GM08714 (cell line): ENCODE data around the gene PRKD1.

Experiments used
- H3K4me3 ChIP-seq: fragments of 200-500 bp; sonication (Bioruptor generic); 2 replicates; pipeline ENCODE4 v1.5.1; 2014; ENCODE audit warnings: mild to moderate bottlenecking, low read length, inconsistent platforms
- ZNF274 ChIP-seq: IDR thresholded peaks from 2 replicates; pipeline ENCODE4 v1.6.1; 2012; ENCODE audit warnings: mild to moderate bottlenecking, low read depth, low read length

Gene PRKD1

DNA sequence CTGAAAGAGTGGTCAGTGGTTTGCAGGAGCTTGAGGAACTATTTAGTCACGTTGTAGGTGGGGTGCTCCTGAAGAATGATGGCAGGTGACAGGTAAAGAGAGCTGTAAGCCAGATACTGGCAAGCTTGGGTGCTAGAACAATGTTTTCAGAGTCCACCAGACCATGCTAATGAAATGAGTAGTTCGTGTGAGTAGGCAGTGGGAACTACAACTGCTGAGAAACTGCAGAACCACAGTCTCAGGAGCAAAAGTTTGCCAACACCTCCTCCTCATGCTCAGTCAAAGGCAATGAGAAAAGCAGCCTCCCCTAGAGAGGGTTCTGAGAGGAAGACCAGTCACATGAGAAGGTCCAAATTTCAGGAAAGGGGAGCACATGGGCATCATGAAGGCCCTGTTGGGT lies 91.3 kb downstream of the PRKD1 start:
- TF ChIP-seq ZNF274, result no peak
- no peak overlapping the region for H3K4me3 ChIP-seq

DNA sequence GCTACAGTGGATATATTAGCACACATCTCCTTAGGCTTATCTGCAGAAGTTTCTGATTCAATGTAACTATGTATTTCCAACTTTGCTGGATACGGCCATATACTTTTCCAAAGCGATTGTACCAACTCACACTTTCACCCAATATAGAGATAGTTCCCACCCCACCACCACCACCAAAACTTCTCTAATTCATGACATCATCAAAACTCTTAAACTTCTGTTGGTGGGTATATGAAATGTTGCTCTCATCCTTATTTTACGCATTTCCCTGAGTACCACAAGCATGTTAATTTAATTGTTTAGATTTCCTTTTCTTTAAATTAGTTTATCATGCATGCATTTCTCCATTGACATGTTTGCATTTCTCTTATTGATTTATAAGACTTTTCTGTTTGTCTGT lies 95.6 kb downstream of the PRKD1 start:
- no peak for TF ChIP-seq ZNF274
- no peak overlapping the region for H3K4me3 ChIP-seq

DNA sequence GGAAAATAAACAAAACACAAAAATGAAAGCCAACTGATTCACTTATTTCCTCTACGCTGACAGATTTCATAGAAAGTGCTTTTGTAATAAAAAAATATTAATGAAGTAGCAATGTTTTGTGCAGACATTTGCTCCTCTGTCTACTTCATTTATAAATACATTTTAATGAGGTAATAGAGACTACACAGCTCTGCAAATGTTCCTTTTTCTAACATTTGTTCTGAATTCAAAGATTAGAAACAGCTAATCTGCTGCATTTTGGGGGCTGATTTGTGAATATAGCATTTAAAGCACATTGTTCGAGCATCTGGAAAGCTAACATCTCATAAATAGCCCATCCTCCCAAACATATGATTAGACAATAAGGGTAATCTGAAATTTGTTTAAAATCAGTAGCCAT lies 97.8 kb downstream of the PRKD1 start:
- TF ChIP-seq ZNF274, result no peak
- no peak overlapping the region for H3K4me3 ChIP-seq

DNA sequence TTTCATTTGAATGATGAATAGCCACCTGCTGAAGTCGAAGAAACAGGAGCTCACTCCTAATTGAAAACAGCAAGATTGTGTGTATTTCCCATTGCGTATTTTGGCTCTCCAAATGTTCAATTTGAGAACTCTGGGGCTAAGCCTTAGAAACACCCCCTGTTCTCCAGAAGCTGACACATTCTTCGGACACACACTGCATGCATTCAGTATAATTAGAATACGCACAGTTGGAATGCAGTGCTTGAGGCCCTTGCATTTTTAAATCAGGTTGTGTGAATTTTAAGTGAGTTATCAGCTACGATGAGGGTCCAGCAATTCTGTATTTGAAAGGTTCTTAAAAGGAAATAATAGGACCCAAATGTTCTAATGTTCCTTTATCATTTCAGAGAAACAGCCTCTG lies 103.8 kb downstream of the PRKD1 start:
- no peak for TF ChIP-seq ZNF274

DNA sequence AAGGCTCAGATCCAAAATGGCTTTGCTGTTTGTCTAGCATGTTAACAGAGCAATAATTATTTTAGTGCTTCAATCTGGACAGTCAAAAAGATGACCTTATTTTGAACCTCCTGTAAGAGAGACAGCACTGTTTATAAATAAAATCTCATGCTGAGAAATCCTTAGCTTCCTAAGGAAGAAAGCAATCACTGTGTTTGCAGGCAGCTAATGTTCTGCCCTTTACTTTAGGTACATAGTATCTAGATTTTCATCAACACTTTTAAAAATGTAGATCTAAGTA lies 105.3 kb downstream of the PRKD1 start:
- H3K4me3 ChIP-seq, result no peak overlapping the region
- no peak for TF ChIP-seq ZNF274

More for the DNA sequence above, 103.8 kb downstream of the PRKD1 start:
- H3K4me3 ChIP-seq, result no peak overlapping the region

DNA sequence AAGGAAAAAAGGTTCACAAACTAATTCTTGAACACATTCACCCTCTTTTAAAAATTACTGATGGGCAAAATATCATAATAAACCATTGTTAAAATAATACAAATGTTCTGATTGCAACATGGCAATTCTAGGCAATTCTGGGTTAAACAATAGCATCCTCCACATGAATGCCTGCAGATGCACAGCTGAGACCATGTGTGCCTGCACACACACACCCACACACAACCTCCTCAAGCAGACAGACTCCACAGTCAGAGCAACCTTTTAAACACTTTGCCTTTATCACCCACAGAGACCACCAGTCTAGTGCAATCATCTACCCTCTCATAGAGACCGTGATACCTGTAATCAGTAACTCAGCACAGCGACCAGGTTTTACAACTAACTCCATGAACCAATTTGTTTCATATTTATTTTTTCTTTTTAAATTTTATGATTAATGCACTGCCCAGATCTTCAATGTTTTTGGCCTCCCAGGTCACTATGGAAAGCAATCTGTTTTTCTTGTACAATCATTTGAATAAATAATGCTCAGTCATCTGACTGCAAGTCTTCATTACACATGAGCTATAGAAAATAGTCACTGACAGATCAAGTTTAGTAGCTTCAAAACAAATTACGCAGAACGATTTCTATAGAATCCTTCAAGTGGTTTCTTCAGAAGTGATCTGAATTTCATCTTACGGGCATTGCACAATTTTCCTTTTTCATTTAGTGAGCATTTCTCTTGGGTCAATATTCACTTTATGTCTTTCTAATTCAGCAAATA lies 105.8 kb downstream of the PRKD1 start:
- H3K4me3 ChIP-seq, result no peak overlapping the region
- TF ChIP-seq ZNF274, result no peak

DNA sequence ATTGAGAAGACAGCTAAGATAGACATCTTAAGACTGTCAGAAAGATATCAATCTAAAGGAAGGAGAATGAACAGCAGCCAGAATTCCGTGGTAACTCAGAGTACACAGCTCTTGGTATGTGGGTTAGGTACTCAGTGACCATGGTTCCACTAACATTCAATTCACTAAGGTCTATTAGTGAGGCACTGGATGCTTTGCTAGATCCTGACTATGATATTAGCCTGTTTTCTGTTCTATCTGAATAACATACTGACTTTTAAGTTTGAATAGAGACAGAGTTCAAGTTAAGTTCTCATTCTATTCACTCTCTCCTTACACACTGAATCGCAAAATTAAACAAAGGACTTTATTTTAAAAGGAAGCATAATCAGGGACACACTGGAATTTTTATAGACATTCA lies 106.4 kb downstream of the PRKD1 start:
- no peak overlapping the region for H3K4me3 ChIP-seq
- TF ChIP-seq ZNF274, result no peak

DNA sequence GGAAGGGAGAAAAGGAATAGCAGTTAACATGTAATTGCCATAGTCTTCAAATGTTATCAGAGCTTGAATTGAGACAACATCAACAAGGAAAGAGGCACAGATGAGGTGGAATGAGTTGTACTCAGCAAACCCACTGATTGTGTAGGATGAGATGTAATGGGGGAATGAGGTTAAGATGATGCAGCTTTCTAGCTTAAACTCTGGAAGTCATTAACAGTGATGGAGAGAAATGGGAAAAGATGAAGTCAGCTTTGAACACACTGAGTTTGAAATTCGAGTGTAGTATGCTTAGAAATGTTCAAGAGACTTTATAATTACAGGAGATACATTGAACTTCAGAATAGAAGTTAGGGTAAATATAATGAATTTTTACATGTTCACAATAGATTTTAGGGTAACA lies 106.9 kb downstream of the PRKD1 start:
- TF ChIP-seq ZNF274, result no peak

DNA sequence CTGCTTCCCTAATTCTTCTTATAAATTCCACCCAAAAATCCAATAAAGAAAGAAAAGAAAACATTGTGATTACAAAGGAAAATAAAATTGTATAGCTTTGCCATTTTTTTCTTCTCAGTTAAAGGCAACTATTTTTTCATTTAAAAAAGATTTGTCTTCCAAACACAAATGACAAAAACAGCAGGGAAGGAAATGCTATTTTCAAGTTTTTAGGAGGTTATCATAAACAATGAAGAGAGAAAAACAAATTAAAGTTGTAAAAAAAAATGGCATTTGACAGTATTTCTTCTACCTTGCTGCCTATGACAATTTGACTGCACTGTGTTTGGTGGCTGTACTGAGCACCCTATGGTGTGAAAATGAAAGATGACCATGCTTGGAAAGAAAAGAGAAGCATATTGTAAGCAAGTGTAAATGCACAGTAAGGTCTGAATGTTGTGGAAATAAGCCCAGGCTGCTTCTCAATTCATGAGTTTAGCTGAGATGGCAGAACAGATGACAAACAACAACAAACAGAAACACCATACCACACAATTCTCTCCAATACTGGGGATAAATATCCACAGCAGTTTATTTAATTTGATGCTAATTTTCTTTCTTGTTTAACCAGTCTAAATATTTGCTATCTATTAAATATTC lies 109.8 kb downstream of the PRKD1 start:
- H3K4me3 ChIP-seq, result no peak overlapping the region
- no peak for TF ChIP-seq ZNF274

More for the DNA sequence above, 106.9 kb downstream of the PRKD1 start:
- H3K4me3 ChIP-seq, result no peak overlapping the region

DNA sequence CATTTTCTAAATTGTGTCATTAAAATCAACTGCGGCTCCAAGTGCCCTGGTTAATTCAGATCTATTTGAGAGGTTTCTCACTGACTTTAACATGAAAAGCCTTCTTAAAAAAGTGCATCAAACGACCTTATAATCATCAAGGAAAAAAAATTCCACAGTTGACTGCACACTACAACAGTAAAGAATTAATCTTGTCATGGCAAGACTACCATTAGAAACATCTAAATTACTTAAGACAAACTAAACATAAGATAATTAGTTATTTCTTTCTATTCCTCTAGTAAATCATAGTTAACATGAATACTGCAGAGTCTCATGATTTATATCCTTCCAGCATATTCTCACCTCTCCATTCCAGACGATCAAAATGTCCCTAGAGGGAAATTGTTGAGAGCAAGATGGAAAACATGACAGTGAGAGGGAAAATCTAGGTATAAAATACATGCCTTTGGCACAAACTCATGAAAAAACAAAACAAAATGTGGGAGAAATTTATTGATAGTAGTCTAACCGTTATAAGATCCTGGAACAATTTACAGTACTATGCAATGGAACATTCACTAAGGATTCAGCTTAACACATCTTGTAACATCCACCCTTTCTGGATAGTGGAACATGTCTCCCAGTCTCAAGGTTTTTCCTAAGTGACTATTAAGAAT lies 112.5 kb downstream of the PRKD1 start:
- TF ChIP-seq ZNF274, result no peak
- no peak overlapping the region for H3K4me3 ChIP-seq

DNA sequence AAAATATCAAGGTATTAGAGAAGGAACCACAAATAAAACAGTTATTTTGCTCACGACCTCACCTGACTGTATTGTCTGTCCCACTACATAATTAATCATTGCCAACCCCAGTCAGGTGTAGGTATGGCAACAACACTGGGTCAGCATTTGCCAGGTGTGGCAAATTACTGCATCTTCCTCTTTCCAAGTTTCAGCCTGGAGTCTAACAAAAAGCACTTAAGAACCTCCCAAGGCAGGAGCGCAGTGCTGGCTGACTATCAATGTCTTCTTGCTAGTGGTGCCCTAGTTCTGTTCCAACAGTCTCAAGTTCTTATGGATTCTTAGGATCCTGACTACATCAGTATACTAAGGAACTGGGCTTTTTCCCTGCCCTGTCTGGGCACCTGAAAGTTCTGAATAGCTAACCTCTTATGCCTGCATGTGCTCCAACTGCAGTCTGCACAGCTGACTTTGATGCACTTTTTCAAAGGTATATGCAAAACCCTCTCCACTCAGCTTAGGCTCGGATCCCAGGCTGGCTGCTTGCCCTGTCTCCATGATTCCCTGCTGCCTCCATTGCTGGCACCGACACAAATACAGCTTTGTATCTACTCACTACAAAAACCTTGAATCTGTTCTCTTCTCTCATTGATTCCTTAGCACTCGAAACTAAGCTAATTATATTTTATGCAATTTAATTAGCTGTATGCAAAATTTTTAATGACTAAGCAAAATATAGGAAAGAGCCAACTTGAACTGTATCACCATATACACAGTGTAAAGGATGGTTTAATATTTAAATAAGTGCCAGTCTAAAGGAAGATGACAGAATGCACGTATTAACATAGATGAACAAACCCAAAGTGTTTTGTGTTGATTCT lies 113.3 kb downstream of the PRKD1 start:
- TF ChIP-seq ZNF274, result no peak
- H3K4me3 ChIP-seq, result no peak overlapping the region

DNA sequence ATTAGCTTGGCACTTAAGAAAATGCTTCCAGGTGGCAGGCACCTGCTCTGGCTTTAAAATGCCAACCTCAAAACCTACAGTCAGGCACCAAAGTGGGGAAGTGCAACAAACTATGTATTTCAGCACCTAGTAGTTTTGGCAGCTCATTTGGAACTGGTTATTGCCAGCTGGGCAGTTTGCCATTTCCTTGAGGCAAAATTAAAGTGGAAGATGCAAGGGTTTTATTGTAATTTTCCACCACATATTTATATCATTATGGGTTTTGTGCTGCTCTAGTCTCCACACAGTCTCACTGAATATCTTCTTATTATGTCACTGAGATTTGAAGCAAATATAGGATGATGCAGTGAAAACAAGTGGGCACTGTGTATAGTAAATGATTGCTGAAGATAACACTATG lies 117.0 kb downstream of the PRKD1 start:
- no peak for TF ChIP-seq ZNF274
- H3K4me3 ChIP-seq, result no peak overlapping the region

DNA sequence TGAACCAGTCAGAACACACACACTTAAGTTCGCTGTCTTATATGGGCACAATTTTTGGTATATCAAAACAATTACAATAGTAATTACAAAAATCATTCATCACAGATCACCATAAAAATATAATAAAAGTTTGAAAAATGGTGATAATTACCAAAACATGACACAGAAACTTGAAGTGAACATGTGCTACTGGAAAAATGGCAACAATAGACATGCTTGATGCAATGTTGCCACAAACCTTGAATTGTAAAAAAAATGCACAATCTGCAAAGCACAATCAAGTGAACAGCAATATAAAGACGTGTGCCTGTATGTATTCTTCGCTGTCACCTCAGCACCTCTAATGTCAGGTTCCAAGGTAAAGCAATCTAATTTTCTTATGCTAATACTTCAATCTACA lies 117.6 kb downstream of the PRKD1 start:
- TF ChIP-seq ZNF274, result no peak
- H3K4me3 ChIP-seq, result no peak overlapping the region

DNA sequence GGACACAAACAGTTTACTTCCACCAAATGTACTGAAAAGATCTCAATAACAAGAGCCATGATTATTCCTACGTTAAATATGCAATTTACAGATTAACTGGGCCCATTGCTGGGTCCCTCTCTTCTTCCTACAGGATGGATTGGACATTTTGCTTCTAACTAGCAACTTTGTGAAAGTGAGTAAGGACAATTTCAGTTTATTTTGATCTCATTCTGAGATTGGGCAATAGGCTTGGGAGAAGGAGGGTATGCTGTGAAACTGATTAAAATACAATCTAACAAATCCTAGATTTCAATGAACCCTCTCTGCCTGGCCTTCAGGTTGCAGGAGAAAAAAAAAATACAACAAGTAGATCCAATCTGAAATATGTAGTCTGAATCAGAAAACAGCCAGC lies 121.5 kb downstream of the PRKD1 start:
- TF ChIP-seq ZNF274, result no peak
- H3K4me3 ChIP-seq, result no peak overlapping the region

DNA sequence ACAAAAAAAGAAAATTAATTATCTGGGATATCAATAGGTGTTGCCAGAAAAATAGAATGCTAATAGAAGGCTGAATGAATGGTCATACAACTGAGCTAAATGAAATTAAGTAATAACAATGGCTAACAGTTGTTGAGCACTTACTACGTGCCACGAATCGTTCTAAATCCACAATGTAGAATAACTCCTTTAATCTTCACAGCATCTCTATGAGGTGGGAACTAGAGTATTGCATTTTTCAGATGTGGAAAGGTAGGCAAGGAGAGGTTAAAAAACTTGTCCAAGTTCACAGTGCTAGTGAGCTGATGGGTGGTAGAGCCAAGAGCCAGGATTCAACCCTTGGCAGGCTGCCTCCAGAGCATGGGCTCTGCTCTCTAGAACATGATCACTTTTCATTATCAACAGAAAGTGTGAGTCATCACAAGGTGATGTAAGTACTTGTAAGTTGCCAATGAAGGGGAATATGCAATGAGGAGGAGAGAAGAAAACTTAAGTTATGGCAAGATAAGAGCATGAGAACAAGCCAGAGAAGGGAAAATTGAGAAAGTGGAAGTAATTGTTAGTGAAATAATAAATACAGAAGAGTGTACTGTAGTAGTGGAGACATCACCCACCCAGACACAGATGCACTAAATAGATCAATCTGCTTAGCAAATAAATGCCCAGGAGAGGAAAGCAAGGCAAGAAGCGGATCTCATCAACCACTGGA lies 122.1 kb downstream of the PRKD1 start:
- no peak overlapping the region for H3K4me3 ChIP-seq

More for the DNA sequence above, 122.1 kb downstream of the PRKD1 start:
- no peak for TF ChIP-seq ZNF274
